Muscle layer of duodenum (tissue), 2 donors: ENCODE results near the gene NOSTRIN.

Experiments used
- H3K27ac ChIP-seq: one replicate; pipeline ENCODE4 v1.7.0; 2013; ENCODE audit warnings: mild to moderate bottlenecking, low read length
- H3K27me3 ChIP-seq: one replicate; pipeline ENCODE4 v1.7.0; 2013; ENCODE audit warnings: low read depth, mild to moderate bottlenecking, control low read depth, low read length
- H3K36me3 ChIP-seq, 2 donors: one replicate each; pipeline ENCODE4 v1.7.0; 2013; ENCODE audit warnings: low read length in 2 of 2, control low read depth in 1 of 2, mild to moderate bottlenecking in 1 of 2; ENCODE audit not compliant: insufficient read depth in 2 of 2, control insufficient read depth in 1 of 2
- H3K4me1 ChIP-seq, 2 donors: one replicate each; pipeline ENCODE4 v1.7.0; 2013; ENCODE audit warnings: low read length in 2 of 2, mild to moderate bottlenecking in 2 of 2, control low read depth in 1 of 2, moderate library complexity in 1 of 2; ENCODE audit not compliant: insufficient read depth in 2 of 2, control insufficient read depth in 1 of 2
- H3K4me3 ChIP-seq, 2 donors: one replicate each; pipeline ENCODE4 v1.7.0; 2013; ENCODE audit warnings: low read length in 2 of 2, low read depth in 1 of 2, mild to moderate bottlenecking in 1 of 2
- H3K9me3 ChIP-seq, 2 donors: one replicate each; pipeline ENCODE4 v1.7.0; 2013; ENCODE audit warnings: low read length in 2 of 2, control low read depth in 1 of 2, mild to moderate bottlenecking in 1 of 2; ENCODE audit not compliant: control insufficient read depth in 1 of 2
- donor health status: healthy.

Gene NOSTRIN

DNA sequence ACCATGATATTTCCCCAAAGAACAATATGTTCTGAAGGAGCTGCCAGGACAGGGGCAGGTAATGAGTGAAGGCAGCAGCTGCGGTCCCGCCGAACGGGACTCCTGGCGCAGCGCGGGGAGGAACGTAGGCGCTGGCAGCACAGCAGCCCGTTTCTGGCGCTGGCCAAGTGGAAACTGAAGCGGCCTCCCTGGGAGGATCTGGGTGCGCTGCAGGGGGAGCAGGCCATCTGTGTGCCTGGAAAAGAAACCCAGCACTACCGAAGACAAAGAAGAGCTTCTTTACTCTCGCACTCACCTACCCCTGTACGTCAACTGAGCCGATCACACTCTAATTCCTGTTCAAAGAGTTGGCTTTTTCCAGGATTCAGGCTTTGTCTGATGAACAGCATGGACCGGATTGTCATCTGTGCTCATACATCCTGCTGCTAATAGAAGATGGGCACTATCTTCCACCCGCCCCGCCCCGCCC lies 110.5 kb downstream of the NOSTRIN start:
- H3K4me1 ChIP-seq: no peaks in the 10 kb centered on the region
- no peaks in the 10 kb centered on the region for H3K27me3 ChIP-seq
- H3K9me3 ChIP-seq: peaks cover 0 to 5% of the 10 kb centered on the region in 2 donors
- H3K36me3 ChIP-seq: no peaks in the 10 kb centered on the region
- peak overlapping the region; percentile 32 to 34 for H3K4me3 ChIP-seq
- H3K27ac ChIP-seq: no peak overlapping the region

DNA sequence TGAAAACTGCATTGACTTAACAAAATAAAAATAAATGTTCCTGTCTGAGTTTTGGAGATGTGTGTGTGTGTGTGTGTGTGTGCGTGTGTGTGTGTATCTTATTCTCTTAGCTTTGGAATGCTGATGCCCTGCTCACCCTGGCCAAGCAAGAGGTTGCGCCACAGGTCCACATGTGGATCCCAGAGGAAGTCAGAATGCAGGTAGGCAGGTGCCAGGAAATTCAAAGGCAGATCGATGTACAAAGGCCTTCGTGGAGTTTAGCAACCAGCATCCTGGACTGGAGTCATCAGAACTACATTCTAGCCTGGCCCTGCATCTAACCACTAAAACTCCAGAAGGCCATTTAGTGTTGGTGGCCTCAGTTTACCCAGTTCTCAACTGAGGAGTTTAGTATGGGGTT lies 111.1 kb downstream of the NOSTRIN start:
- Histone ChIP-seq H3K9me3 (peaks cover 0 to 5% of the 10 kb centered on the region in 2 donors), H3K4me1 (no peaks in the 10 kb centered on the region), H3K4me3 (no peak overlapping the region), H3K27ac (no peak overlapping the region), H3K36me3 (no peaks in the 10 kb centered on the region), H3K27me3 (no peaks in the 10 kb centered on the region)
